ENCODE data around the gene FIGLA. TPM values are rescaled to one million over a fixed set of nuclear protein-coding genes. Genes with fewer than 3 reads are reported as not detected.

FIGLA gene
- total RNA-seq, 1 donor from 2014 or later = not detected

GRCh38 chr2:70822843-70823242 is 32.4 kb upstream of the FIGLA start:
- TF ChIP-seq CTCF (IDR thresholded peaks at IDR 0.05; ENCODE audit: insufficient read depth, low read length, poor library complexity, severe bottlenecking) = no peak
- no peaks in the 10 kb centered on the region for H3K36me3 ChIP-seq (ENCODE audit: control insufficient read depth, insufficient read depth, low read length)
- DNase-seq (ENCODE audit: low read depth) = no peak
- no peak overlapping the region for H3K4me3 ChIP-seq (ENCODE audit: low read depth, low read length)
- peaks cover 5% of the 10 kb centered on the region for H3K27me3 ChIP-seq (ENCODE audit: control insufficient read depth, insufficient read depth, low read length)

GRCh38 chr2:70820499-70820898 is 30.1 kb upstream of the FIGLA start, which contains the start of gene CLEC4F:
Gene CLEC4F (minus strand): TSS chr2:70820599. CDS start chr2:70820523, 76 bp downstream.
- Histone ChIP-seq H3K4me3 (ENCODE audit: low read depth, low read length) (no peak within 1 kb of the TSS), H3K36me3 (ENCODE audit: control insufficient read depth, insufficient read depth, low read length) (no peaks in the 10 kb centered on the region), H3K27me3 (ENCODE audit: control insufficient read depth, insufficient read depth, low read length) (peaks cover 11% of the 10 kb centered on the region)
- DNase-seq (ENCODE audit: low read depth) = no peak
- no peak for TF ChIP-seq CTCF (IDR thresholded peaks at IDR 0.05; ENCODE audit: insufficient read depth, low read length, poor library complexity, severe bottlenecking)

GRCh38 chr2:70817284-70817954 is 27.0 kb upstream of the FIGLA start:
- DNase-seq (ENCODE audit: low read depth) = no peak
- H3K4me3 ChIP-seq (ENCODE audit: low read depth, low read length) = no peak overlapping the region
- no peaks in the 10 kb centered on the region for H3K36me3 ChIP-seq (ENCODE audit: control insufficient read depth, insufficient read depth, low read length)
- peaks cover 13% of the 10 kb centered on the region for H3K27me3 ChIP-seq (ENCODE audit: control insufficient read depth, insufficient read depth, low read length)
- no peak for TF ChIP-seq CTCF (IDR thresholded peaks at IDR 0.05; ENCODE audit: insufficient read depth, low read length, poor library complexity, severe bottlenecking)

- H3K27me3 ChIP-seq (ENCODE audit: control insufficient read depth, insufficient read depth, low read length) = peaks cover 13% of the 10 kb centered on the region
- TF ChIP-seq CTCF (IDR thresholded peaks at IDR 0.05; ENCODE audit: insufficient read depth, low read length, poor library complexity, severe bottlenecking) = no peak
- H3K4me3 ChIP-seq (ENCODE audit: low read depth, low read length) = no peak overlapping the region
- no peaks in the 10 kb centered on the region for H3K36me3 ChIP-seq (ENCODE audit: control insufficient read depth, insufficient read depth, low read length)
- DNase-seq (ENCODE audit: low read depth) = no peak
These were observed 26.3 kb upstream of the FIGLA start for GRCh38 chr2:70816726-70817125.

GRCh38 chr2:70808983-70809958 is 18.8 kb upstream of the FIGLA start:
- DNase-seq (ENCODE audit: low read depth) = no peak
- Histone ChIP-seq H3K27me3 (ENCODE audit: control insufficient read depth, insufficient read depth, low read length) (peaks cover 2% of the 10 kb centered on the region), H3K4me3 (ENCODE audit: low read depth, low read length) (no peak overlapping the region), H3K36me3 (ENCODE audit: control insufficient read depth, insufficient read depth, low read length) (no peaks in the 10 kb centered on the region)
- TF ChIP-seq CTCF (IDR thresholded peaks at IDR 0.05; ENCODE audit: insufficient read depth, low read length, poor library complexity, severe bottlenecking) = no peak

Data from kidney epithelial cell (primary cell).